Measurements from ENCODE around the gene PCDH18.
"Not testable (repeated sequence)": the region's sequence is repeated elsewhere in the genome, so short reads cannot be mapped to it uniquely, and the experiment has no call there.

DNA sequence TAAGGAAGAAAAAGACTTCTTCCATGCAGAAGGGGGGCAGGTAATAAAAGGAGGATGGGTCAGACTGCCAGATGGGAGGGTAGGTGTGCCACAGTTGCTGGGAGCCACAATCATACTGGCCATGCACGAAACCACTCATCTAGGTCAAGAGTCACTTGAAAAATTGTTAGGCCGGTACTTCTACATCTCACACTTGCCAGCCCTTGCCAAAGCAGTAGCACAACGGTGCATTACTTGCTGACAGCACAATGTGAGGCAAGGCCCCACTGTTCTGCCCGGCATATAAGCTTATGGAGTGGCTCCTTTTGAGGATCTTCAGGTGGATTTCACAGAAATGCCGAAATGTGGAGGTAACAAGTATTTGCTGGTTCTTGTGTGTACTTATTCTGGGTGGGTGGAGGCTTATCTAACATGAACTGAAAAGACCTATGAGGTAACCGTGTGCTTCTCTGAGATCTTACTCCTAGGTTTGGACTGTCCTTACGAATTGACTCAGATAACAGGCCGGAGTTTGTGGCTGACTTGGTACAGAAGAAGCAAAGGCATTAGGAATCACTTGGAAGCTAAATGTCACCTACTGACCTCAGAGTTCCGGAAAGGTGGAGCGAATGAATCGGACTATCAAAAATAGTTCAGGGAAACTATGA lies 48.9 kb downstream of the PCDH18 start:
- TF ChIP-seq, protein P1, sequence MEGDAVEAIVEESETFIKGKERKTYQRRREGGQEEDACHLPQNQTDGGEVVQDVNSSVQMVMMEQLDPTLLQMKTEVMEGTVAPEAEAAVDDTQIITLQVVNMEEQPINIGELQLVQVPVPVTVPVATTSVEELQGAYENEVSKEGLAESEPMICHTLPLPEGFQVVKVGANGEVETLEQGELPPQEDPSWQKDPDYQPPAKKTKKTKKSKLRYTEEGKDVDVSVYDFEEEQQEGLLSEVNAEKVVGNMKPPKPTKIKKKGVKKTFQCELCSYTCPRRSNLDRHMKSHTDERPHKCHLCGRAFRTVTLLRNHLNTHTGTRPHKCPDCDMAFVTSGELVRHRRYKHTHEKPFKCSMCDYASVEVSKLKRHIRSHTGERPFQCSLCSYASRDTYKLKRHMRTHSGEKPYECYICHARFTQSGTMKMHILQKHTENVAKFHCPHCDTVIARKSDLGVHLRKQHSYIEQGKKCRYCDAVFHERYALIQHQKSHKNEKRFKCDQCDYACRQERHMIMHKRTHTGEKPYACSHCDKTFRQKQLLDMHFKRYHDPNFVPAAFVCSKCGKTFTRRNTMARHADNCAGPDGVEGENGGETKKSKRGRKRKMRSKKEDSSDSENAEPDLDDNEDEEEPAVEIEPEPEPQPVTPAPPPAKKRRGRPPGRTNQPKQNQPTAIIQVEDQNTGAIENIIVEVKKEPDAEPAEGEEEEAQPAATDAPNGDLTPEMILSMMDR (CRISPR knock-in tag; IDR thresholded peaks at IDR 0.05), result not testable (repeated sequence)
- TF ChIP-seq SKIL (CRISPR knock-in tag; IDR thresholded peaks at IDR 0.05; ENCODE audit: borderline replicate concordance); ZNF674 (CRISPR knock-in tag; IDR thresholded peaks at IDR 0.05; ENCODE audit: low read depth); ZNF24 (IDR thresholded peaks at IDR 0.05); TCF7L2 (IDR thresholded peaks at IDR 0.05; ENCODE audit: low read depth, low read length); SNAI1 (CRISPR knock-in tag; IDR thresholded peaks at IDR 0.05; ENCODE audit: borderline replicate concordance); ZNF496 (CRISPR knock-in tag; IDR thresholded peaks at IDR 0.05; ENCODE audit: insufficient replicate concordance); SP1 (IDR thresholded peaks at IDR 0.05); SP1 (CRISPR knock-in tag; IDR thresholded peaks at IDR 0.05); ZNF776 (CRISPR knock-in tag; IDR thresholded peaks at IDR 0.05); AGO2 (optimal IDR thresholded peaks at IDR 0.05; ENCODE audit: low read depth, low read length); GLI4 (CRISPR knock-in tag; IDR thresholded peaks at IDR 0.05; ENCODE audit: borderline replicate concordance); BCL3 (CRISPR knock-in tag; IDR thresholded peaks at IDR 0.05); NONO (IDR thresholded peaks at IDR 0.05); NONO (CRISPR knock-in tag; conservative IDR thresholded peaks at IDR 0.05); RAD21 (CRISPR knock-in tag; IDR thresholded peaks at IDR 0.05): not testable (repeated sequence)
